Erythroblast (primary cell): Measurements from ENCODE around the gene PRSS23.

Experiments used
- GATA1 ChIP-seq: IDR thresholded peaks from 2 replicates; pipeline ENCODE4 v1.6.1; 2011; ENCODE audit warnings: low read depth, mild to moderate bottlenecking, control low read depth, low read length, moderate library complexity
- POLR2A ChIP-seq: IDR thresholded peaks from 2 replicates; pipeline ENCODE4 v1.6.1; 2011; ENCODE audit warnings: mild to moderate bottlenecking, low read length

DNA sequence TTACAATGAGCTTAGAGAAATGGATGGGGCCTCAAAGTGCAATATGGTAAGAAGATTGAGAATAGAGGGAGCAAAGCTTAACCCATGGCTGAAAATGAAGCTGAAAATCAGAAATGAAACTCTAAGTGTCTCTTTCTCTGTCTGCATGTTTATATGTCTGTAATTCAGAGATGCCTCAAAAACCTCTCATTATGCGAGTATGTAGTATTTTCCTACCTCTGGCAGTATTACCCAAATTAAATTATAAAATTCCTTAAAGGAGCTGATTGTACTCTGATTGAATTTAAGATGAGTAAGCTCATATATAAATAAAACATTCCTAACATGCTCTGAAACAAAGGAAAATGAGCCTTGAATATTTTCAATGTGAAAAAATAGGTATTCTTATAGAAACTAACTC, 39.8 kb upstream of the PRSS23 start:
- TF ChIP-seq POLR2A (no peak), GATA1 (no peak)
